Tongue (tissue), 2 donors: ENCODE data around the gene SPRED2. TPM values are rescaled to one million over a fixed set of nuclear protein-coding genes. Genes with fewer than 3 reads are reported as not detected.
"Not testable (repeated sequence)": the region's sequence is repeated elsewhere in the genome, so short reads cannot be mapped to it uniquely, and the experiment has no call there.

Experiments used
- DNase-seq: peaks from one replicate; pipeline ENCODE4 v3.0.0-alpha.2; 2015
- total RNA-seq: library from RNA; depleted of rRNA; stranded (reverse); fragments of >200 nt; gene quantifications from one replicate; pipeline ENCODE4 v1.2.3, GENCODE V29; 2014

The SPRED2 gene
- total RNA-seq, 1 donor from 2014 or later = 25.8 TPM

- DNase-seq = no peak
These were observed 91.3 kb downstream of the SPRED2 start for GRCh38 chr2:65340898-65341681.

- DNase-seq = no peak
These were observed 92.8 kb downstream of the SPRED2 start for GRCh38 chr2:65339648-65340047.

GRCh38 chr2:65338830-65339495 lies 93.4 kb downstream of the SPRED2 start:
- DNase-seq = not testable (repeated sequence)

- DNase-seq = not testable (repeated sequence)
These were observed 94.5 kb downstream of the SPRED2 start for GRCh38 chr2:65337915-65338314.

- DNase-seq = no peak
These were observed 97.7 kb downstream of the SPRED2 start for GRCh38 chr2:65334714-65335113.

- no peak for DNase-seq
These were observed 100.9 kb downstream of the SPRED2 start for GRCh38 chr2:65331336-65332025.

- DNase-seq = peak; percentile 64
These were observed 102.9 kb downstream of the SPRED2 start for GRCh38 chr2:65329525-65329924.

- no peak for DNase-seq
These were observed 106.1 kb downstream of the SPRED2 start for GRCh38 chr2:65326276-65326675.

GRCh38 chr2:65325066-65325465 lies 107.3 kb downstream of the SPRED2 start:
- DNase-seq = no peak

- no peak for DNase-seq
These were observed 111.5 kb downstream of the SPRED2 start for GRCh38 chr2:65320946-65321345.

GRCh38 chr2:65320042-65320725 lies 112.2 kb downstream of the SPRED2 start:
- DNase-seq = peak; percentile 35

- no peak for DNase-seq
These were observed 112.7 kb downstream of the SPRED2 start for GRCh38 chr2:65319674-65320041.

GRCh38 chr2:65319072-65319673 lies 113.2 kb downstream of the SPRED2 start:
- DNase-seq = no peak

GRCh38 chr2:65317841-65318240 lies 114.6 kb downstream of the SPRED2 start:
- no peak for DNase-seq

GRCh38 chr2:65317351-65317750 lies 115.0 kb downstream of the SPRED2 start:
- not testable (repeated sequence) for DNase-seq

GRCh38 chr2:65316072-65316471 lies 116.3 kb downstream of the SPRED2 start:
- DNase-seq = peak; percentile 58

GRCh38 chr2:65314801-65315441 lies 117.5 kb downstream of the SPRED2 start:
- DNase-seq = no peak

- DNase-seq = no peak
These were observed 118.5 kb downstream of the SPRED2 start for GRCh38 chr2:65313954-65314256.

GRCh38 chr2:65313126-65313953 lies 119.1 kb downstream of the SPRED2 start:
- no peak for DNase-seq

GRCh38 chr2:65311596-65311995 lies 120.8 kb downstream of the SPRED2 start:
- no peak for DNase-seq

- peak; percentile 36 for DNase-seq
These were observed 121.3 kb downstream of the SPRED2 start for GRCh38 chr2:65311049-65311448.
